Upper lobe of left lung (tissue), 6 donors: ENCODE data around the gene DMD. TPM values are rescaled to one million over a fixed set of nuclear protein-coding genes. Genes with fewer than 3 reads are reported as not detected.
"Not testable (repeated sequence)": the region's sequence is repeated elsewhere in the genome, so short reads cannot be mapped to it uniquely, and the experiment has no call there.

Experiments
- ATAC-seq, 2 donors: fragments of 200-7000 bp; cut with Tn5 transposase; one replicate each; pipeline ENCODE4 v1.9.1; 2022; ENCODE audit warnings: mild to moderate bottlenecking in 2 of 2, moderate library complexity in 2 of 2; ENCODE audit not compliant: low FRiP score in 2 of 2
- DNase-seq, 2 donors: peaks; one replicate each; pipeline ENCODE4 v3.0.0-alpha.2; 2019 to 2020
- H3K27ac ChIP-seq, 4 donors: fragments of 200-600 bp; sonication (generic); one replicate each; pipeline ENCODE4 v1.5.1; 2016 to 2019
- H3K27me3 ChIP-seq, 4 donors: fragments of 200-600 bp; sonication (generic); one replicate each; pipeline ENCODE4 v1.5.1; 2017 to 2019
- H3K36me3 ChIP-seq, 4 donors: fragments of 200-600 bp; sonication (generic); one replicate each; pipeline ENCODE4 v1.5.1; 2016 to 2019
- H3K4me1 ChIP-seq, 4 donors: fragments of 200-600 bp; sonication (generic); one replicate each; pipeline ENCODE4 v1.5.1; 2018 to 2019
- H3K4me3 ChIP-seq, 4 donors: fragments of 200-600 bp; sonication (generic); one replicate each; pipeline ENCODE4 v1.5.1; 2017 to 2019; ENCODE audit warnings: mild to moderate bottlenecking in 2 of 4, moderate library complexity in 1 of 4
- H3K9me3 ChIP-seq, 4 donors: fragments of 200-600 bp; sonication (generic); one replicate each; pipeline ENCODE4 v1.5.1; 2018 to 2019
- CTCF ChIP-seq, 6 experiments: fragments of 450-650 bp in 4 of 6; fragments of 200-600 bp in 2 of 6; sonication (generic) in 2 of 6; IDR thresholded peaks; one replicate each; pipeline ENCODE4 v1.5.1; 2016 to 2019; ENCODE audit warnings: antibody characterized with exemption in 6 of 6
- EP300 ChIP-seq, 4 donors: sonication (generic); formaldehyde crosslinking; IDR thresholded peaks; one replicate each; pipeline ENCODE4 v1.5.1; 2017; ENCODE audit warnings: antibody characterized with exemption in 4 of 4, control low read depth in 2 of 4
- POLR2A ChIP-seq, 4 donors: fragments of 450-650 bp; IDR thresholded peaks; one replicate each; pipeline ENCODE4 v1.5.1; 2016 to 2017; ENCODE audit warnings: antibody characterized with exemption in 4 of 4, mild to moderate bottlenecking in 2 of 4
- POLR2AphosphoS5 ChIP-seq, 2 donors: sonication (generic); formaldehyde crosslinking; IDR thresholded peaks; one replicate each; pipeline ENCODE4 v1.5.1; 2017; ENCODE audit warnings: antibody characterized with exemption in 2 of 2
- WGBS, 2 donors: methylation state at CpG; one replicate each; pipeline ENCODE4 v1.1.5; 2017 to 2018; 5-methylcytosine and 5-hydroxymethylcytosine counted together
- total RNA-seq, 6 donors: library from RNA; depleted of rRNA in 4 of 6; stranded (reverse); fragments of >200 nt in 4 of 6; gene quantifications; one replicate each; pipeline versions ENCODE4 v1.1.0 to v1.2.1, GENCODE V29; 2016 to 2021
- donor health status: DM: no; HTN: no; CAD: no; lungs with moderate emphysema.
- donor health status: DM: no; HTN: yes; CAD: no; lungs with severe emphysema.

Gene DMD
- total RNA-seq, 6 donors from 2014 or later: 12.5 to 37.0 (median 24.0) TPM

DNA sequence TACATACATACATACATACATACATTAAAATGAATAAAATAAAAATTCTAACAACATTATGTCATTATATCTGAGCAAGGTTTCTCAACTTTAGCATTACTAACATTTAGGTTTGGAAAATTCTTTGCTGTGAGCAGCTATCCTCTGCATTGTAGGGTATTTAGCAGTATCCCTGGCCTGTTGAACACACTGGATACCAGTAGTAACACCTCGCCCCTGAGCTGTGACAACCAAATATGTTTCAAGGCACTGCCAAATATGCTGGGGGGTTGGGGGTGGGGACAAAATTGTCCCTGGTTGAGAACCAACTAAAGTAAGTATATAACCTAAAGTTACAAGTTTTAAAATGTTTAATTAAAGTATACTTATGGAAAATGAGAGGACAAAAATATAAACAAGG is 1278.6 kb downstream of the DMD start:
- DNase-seq: no peak
- Histone ChIP-seq H3K27ac (no peak overlapping the region), H3K9me3 (no peaks in the 10 kb centered on the region), H3K27me3 (no peaks in the 10 kb centered on the region), H3K4me3 (no peak overlapping the region), H3K4me1 (no peaks in the 10 kb centered on the region), H3K36me3 (no peaks in the 10 kb centered on the region)
- whole genome bisulfite sequencing, 2 donors: 64 to 73% methylated on average over 1 of the region's 1 CpG
- TF ChIP-seq CTCF (IDR thresholded peaks at IDR 0.05) (no peak), POLR2AphosphoS5 (IDR thresholded peaks at IDR 0.05) (no peak), POLR2A (IDR thresholded peaks at IDR 0.05) (no peak), EP300 (IDR thresholded peaks at IDR 0.05) (no peak)
- ATAC-seq: no peak

- not testable (repeated sequence) for DNase-seq, H3K36me3 ChIP-seq, H3K9me3 ChIP-seq, H3K4me3 ChIP-seq, H3K4me1 ChIP-seq, H3K27me3 ChIP-seq, H3K27ac ChIP-seq, ATAC-seq
- 75 to 97% methylated on average over 11 of the region's 11 CpGs for WGBS, 2 donors
These were observed 1279.0 kb downstream of the DMD start for GRCh38 chrX:31932320-31932719.

GRCh38 chrX:31931225-31931624 is 1280.1 kb downstream of the DMD start:
- no peaks in the 10 kb centered on the region for H3K36me3 ChIP-seq
- DNase-seq (no peak), ATAC-seq (no peak)
- TF ChIP-seq POLR2AphosphoS5 (IDR thresholded peaks at IDR 0.05) (no peak), POLR2A (IDR thresholded peaks at IDR 0.05) (no peak), CTCF (IDR thresholded peaks at IDR 0.05) (no peak), EP300 (IDR thresholded peaks at IDR 0.05) (no peak)
- H3K9me3 ChIP-seq: no peaks in the 10 kb centered on the region
- H3K4me3 ChIP-seq: no peak overlapping the region
- no peak overlapping the region for H3K27ac ChIP-seq
- H3K27me3 ChIP-seq: no peaks in the 10 kb centered on the region
- 44 to 50% methylated on average over 3 of the region's 3 CpGs for WGBS, 2 donors
- H3K4me1 ChIP-seq: no peaks in the 10 kb centered on the region

GRCh38 chrX:31929366-31929765 is 1282.0 kb downstream of the DMD start:
- TF ChIP-seq POLR2AphosphoS5 (IDR thresholded peaks at IDR 0.05) (no peak), POLR2A (IDR thresholded peaks at IDR 0.05) (no peak), EP300 (IDR thresholded peaks at IDR 0.05) (no peak), CTCF (IDR thresholded peaks at IDR 0.05) (no peak)
- ATAC-seq (no peak), DNase-seq (no peak)
- whole genome bisulfite sequencing, 2 donors: 53 to 59% methylated on average over 5 of the region's 5 CpGs
- Histone ChIP-seq H3K4me1 (no peaks in the 10 kb centered on the region), H3K27ac (no peak overlapping the region), H3K36me3 (no peaks in the 10 kb centered on the region), H3K27me3 (no peaks in the 10 kb centered on the region), H3K4me3 (no peak overlapping the region), H3K9me3 (no peaks in the 10 kb centered on the region)

GRCh38 chrX:31921236-31921635 is 1290.1 kb downstream of the DMD start:
- TF ChIP-seq EP300 (IDR thresholded peaks at IDR 0.05) (no peak), POLR2AphosphoS5 (IDR thresholded peaks at IDR 0.05) (no peak), POLR2A (IDR thresholded peaks at IDR 0.05) (no peak), CTCF (IDR thresholded peaks at IDR 0.05) (no peak)
- H3K27me3 ChIP-seq: no peaks in the 10 kb centered on the region
- no peak overlapping the region for H3K27ac ChIP-seq
- H3K9me3 ChIP-seq: no peaks in the 10 kb centered on the region
- no peak for DNase-seq
- H3K4me3 ChIP-seq: no peak overlapping the region
- no peaks in the 10 kb centered on the region for H3K36me3 ChIP-seq
- no peaks in the 10 kb centered on the region for H3K4me1 ChIP-seq
- no peak for ATAC-seq
- WGBS, 2 donors: 65 to 83% methylated on average over 2 of the region's 2 CpGs
